GM19467 (cell line): ENCODE results near the gene AUTS2.

Source experiments
- ATAC-seq: cut with Tn5 transposase; IDR thresholded peaks from one replicate; pipeline ENCODE4 v1.9.1; 2021; ENCODE audit warnings: mild to moderate bottlenecking, moderate library complexity; ENCODE audit not compliant: unreplicated experiment

Gene AUTS2

DNA sequence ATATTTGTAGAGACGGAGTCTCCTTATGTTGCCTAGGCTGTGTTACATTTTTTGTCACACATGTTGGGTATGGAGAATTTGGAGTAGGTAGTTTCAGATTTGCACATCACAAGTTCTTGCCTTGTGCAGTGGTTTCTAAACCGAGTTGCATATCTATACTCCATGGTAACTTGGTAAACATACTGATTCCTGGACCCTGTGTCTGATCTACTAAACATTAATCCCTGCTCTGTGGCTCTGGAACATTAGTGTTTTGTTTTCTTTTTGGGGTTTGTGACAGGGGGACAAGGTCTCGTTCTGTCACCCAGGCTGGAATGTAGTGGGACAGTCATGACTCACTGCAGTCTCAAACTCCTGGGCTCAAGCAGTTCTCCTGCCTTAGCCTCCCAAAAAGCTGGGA, 24.7 kb downstream of the AUTS2 start:
- ATAC-seq, result no peak

DNA sequence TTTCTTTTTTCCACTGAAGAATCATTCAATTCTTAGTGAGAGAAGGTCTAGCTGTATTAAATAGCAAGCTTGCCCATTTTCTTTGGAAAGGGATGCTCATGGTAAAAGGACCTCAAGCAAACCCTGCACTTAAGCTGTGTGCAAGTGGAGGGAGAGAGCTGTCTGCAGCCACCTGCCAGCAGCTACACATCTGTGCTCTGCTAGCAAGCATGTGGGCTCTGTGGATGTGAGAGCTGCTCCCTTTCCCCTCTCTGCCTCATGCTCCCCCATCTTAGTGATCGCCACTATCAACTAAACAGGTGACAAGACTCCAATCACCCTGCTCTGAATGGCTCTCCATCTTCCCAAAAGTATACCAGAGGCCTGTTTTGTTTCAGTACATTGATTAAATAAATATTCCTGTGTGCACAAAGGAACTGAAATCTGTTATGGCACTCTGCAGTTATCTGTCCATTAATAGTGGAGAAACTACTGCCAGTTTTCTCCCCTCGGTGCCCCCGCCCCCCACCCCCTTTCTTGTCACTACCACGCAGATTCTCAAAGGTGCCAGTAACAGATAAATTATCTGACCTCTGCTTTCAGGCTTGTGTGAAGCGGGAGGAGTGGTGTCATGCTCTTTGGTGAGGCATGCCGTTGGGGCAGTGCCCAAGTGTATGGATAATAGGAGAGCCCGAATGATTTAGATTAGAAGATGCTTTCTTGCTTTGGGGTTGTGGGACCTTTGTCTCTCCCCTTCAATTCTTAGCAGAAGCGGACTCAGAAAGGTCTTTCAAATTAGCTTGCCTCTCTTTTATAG, 26.4 kb downstream of the AUTS2 start:
- ATAC-seq, result no peak

DNA sequence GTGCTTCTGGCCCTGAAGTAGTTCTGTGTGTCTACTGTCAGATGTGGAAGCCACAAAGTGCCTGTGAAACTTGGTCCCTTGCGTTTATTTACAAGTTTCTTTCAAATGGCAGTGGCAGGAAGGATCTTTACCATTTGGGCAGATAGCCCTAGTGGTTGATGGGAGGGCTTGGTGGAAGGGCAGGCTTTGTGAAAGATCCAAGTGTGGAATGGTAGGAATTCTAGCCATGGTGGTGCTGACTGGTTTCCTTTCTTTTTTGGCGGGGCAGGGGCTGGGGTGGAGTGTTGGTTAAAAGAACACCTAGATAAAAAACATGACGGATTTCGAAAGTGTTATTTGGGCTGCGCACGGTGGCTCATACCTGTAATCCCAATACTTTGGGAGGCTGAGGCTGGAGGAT, 27.0 kb downstream of the AUTS2 start:
- ATAC-seq, result no peak

DNA sequence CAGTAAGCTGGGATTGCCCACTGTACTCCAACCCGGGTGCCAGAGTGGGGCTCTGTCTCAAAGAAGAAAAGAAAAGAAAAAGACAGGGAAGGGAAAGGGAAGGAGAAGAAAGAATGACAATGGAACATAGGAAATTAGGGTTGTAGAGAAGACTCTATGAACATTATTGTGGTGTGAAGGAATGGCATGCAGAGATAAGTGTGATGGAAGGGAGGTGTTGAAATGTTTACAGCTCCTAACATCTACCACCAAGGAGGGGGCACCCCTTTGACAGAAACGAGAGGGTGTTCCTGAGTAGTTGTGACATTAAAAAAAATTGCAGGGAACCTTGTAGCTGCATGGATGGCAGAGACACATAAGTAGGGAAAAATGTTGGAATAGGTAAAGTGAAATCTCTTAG, 27.5 kb downstream of the AUTS2 start:
- no peak for ATAC-seq

DNA sequence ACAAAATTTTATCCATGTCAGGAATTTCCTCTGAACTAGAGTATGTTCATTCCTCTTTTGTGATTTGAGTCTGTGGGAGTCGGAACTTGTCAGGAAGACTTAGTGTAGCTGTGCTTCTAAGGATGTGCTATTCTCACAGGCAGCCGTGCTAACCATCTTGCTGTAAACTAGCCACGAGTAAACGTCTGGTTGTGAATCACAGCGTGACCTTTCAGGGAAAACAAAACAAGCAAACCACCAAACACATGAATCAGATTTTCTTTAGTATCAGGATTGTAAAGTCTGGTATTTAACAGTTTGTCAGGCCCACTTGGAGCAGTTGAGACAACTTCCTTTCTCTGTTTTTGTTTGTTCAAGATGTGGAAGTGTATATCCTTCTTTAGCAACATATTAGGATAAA, 32.0 kb downstream of the AUTS2 start:
- ATAC-seq, result no peak

DNA sequence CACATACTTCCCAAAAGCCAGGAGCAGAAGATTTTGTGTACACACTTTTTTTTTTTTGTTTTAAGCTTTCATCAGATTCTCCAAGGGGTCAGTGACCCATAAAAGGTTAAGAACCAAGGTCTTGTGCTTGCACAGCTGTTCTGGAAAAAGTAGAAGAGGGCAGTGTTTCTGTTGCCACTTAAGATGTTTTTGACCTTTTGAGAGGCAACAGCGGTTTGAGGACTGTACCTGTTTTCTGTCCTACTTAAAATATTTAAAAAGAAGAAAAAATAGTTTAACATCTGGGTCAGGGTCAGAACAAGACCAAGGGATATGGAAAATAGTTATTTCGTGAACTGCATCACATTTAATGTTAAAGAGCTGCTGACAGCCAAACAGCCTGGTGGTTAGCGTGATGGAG, 32.9 kb downstream of the AUTS2 start:
- no peak for ATAC-seq

DNA sequence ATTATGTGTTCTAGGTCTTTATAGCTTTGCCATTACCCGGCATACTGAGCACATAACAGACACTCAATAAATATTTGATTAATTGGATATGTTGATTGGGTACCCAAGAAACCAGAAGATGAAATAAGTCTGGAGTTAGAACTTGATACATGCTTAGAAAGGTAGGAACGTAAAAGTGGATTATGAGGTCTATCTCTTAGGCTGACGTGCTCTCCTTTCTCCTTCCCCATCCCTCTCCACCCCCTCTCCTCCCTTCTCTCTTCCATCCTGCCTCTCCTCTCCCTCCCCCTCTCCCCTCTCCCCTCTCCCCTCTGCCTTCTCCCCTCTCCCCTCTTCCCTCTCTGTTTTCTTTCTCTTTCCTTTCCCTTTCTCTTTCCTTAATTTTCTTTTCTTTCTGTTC, 34.0 kb downstream of the AUTS2 start:
- no peak for ATAC-seq

DNA sequence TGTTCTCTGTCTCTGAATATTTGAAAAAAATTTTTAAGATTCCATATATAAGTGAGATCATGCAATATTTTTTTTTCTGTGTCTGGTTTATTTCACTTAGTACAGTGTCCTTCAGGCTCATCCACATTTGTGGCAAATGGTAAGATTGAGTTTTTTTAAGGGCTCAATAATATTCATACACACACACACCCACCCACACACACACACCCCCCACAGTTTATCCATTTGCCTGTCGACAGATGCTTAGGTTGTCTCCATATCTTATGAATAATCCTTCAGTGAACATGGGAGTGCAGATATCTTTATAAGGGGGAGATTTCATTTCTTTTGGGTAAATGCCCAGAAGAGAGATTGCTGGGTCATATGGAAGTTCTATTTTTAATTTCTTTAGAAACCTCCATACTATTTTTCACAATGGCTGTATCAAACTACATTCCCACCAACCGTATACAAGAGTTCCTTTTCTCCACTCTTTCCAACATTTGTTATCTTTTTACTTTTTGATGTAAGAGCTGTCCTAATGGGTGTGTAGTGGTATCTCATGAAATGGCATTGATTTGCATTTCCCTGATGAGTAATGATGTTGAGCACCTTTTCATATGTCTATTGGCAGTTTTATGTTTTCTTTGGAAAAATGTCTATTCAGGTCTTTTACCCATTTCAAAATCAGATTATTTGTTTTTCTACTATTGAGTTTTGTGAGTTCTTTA, 35.0 kb downstream of the AUTS2 start:
- ATAC-seq, result no peak

DNA sequence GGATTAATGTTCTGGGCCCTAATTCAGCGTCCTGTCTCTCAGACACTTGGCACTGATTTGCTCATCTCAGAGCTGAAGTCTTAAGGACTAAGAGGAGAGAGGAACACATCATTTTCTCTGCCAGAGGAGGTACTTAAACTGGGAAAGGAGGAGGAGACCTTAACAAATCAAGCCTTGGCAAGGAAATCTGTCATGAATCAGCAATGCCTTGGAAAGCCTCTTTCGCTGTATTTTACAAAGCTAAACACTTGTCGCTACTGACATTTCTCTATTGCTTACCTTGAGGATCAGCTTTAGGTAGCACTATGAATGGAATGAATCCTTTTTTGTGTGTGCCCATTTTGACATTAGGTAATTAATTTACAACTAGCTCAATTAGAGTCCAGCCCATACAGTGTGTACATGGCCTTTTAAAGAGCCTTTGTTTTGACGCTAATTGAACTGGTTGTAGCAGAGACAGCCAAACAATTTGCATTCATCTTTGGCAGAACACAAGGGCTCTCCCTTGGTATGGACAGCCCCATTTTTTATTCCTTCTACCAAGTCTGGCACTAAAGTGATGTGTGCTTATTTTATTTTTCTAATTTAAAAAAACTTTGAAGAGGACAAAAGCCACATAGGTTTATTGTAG, 37.4 kb downstream of the AUTS2 start:
- no peak for ATAC-seq

DNA sequence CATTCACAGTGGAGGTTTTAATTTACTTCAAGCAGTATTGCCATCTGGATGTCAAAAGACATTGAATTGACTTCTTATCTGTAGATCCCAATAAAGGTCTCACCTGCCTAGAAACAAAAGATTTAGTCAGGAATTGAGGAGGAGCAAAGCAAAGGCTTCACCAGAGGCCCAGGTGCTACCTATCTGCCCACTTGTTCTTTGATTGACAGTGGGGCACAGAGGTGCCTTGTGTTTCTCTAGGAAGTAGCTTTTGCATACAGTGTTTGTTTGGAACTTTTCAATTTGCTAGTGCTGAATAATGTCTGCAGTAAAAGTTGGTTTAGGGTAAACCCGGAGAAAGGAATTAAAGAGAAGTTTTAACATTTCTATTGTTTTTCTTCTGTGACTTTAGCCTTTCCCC, 40.4 kb downstream of the AUTS2 start:
- ATAC-seq, result no peak

DNA sequence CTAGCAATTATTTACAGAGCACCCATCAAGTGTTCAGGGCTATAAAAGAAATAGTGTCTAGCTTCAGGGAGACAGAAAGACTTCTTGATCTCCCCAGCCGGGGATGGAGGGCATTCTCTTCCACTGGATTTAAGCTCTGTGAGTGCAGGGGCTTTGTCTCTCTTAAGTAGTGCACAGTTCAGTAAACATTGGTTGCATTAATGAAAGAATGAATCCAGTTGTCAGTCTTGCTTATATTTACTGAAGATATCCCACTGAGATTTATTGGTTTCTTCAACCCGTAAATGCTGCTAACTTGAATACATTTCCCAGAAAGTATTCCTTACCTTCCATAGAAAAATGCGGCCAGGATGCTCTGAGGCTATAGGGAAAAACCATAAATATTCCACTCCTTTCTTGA, 41.9 kb downstream of the AUTS2 start:
- no peak for ATAC-seq

DNA sequence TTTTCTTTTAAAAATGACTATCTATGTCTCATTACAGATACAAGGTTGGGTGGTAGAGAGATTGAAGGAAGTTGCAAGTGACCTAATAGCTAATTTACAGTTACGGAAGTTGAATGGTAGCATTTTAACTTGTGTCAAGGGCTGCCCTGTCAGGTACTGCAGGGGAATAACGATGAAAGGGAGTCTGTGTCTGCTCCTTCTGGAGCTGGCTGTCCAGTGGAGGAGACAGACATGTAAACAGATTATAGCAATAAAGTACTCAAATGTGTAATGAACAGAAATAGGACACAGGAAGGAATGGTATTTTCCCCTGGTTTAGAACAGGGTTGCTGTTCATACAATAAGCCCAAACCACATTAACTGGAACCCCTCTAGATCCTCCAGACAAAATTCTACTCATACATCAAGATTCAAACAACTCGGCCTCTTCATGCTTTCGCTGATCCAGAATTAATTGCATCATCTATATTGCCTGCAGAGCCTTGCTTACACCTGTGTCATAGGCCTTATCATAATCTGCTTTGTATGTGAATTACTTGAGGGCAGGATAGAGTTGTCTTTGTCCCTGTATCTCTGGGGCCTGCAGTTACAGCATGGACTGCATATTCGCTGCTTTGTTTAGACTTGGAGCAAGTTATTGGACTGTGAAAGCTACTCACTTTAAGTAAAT, 42.8 kb downstream of the AUTS2 start:
- no peak for ATAC-seq

DNA sequence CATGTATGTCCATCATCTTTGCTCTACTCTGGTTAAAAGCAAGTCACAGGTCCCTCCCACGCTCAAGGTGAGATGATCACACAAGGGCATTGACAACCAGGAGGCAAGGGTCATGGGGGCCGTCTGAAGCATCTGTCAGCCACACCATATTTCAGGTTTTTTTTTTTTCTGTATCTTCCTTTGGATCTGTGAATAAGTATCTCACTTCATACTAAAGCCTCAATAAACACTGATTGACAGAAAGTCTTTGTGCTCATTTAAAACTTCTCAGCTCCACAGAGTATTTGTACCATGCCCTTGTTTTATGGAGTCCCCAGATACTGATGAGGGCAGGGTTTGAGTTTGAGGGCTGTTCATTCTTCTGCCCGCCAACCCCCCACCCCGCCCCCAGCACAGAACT, 45.0 kb downstream of the AUTS2 start:
- no peak for ATAC-seq

DNA sequence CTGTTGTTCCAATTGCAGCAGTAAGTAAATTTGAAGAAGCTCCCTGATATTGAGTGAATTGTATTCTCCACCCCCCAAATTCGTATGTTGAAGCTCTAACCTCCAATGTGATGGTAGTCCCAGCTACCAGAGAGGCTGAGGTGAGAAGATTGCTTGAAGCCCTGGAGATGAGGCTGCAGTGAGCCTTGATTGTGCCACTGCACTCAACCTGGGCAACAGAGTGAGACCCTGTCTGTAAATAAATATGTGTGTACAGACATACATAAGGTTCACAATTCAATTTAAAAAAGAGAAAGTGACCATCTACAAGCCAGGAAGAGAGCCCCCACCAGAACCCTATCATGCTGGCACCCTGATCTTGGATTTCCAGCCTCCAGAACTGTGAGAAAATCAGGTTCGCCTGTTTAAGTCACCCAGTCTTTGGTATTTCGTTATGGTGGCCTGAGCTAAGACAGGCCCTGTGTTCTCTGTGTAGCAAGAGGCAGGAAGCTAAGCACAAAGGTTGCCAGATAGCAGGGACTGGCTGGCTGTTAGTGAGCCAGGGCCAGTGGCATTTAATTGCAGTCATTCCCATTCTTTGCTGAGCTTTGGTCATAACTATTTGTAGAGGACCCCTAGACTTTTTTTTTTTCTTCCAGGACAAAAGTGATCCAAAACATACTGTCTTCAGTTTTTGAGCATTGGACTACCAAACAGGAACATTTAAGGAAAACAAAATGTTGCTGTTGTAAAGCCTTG, 45.6 kb downstream of the AUTS2 start:
- no peak for ATAC-seq

DNA sequence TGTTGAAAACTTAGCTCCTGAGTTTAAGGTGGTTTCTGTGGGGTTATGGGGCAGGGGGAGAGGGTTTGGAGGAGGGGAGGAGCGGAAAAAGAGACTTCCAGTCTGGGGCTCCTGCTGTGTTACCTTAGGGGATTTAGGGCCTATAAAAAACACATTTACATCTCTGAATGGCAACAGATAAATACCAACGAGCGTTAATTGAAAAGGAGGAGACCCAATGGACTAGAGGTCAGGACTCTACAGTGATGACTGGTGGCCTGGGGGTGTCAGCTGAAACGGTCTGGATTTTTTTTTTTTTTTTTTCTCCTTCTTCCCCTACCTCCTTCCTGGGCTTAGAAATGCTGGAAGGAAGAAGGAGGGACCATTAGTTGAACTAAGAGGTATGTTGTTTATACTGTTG, 47.4 kb downstream of the AUTS2 start:
- no peak for ATAC-seq

DNA sequence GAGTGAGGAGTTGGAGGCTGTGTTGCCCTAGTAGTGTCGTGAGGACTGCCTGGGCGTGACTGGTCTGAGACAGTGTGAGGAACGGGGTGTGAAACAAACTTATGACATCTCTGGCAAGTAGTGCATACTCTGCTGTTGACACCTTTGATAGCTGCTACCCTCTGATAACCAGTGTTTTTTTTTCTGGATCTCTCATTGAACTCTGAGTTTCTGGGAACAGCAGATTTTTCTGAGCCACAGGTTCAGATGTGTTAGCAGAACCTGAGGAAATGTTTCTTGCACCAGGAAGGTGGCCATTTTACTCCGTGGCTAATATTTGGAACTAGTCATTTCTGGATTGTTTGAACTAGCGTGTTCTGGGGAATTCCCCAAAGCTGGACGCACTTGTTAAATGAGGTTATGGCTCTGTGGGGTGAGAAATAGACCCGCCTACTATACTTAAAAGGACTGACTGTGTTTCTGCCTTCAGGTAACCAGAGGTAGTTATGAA, 52.9 kb downstream of the AUTS2 start:
- peak; percentile 53 for ATAC-seq

DNA sequence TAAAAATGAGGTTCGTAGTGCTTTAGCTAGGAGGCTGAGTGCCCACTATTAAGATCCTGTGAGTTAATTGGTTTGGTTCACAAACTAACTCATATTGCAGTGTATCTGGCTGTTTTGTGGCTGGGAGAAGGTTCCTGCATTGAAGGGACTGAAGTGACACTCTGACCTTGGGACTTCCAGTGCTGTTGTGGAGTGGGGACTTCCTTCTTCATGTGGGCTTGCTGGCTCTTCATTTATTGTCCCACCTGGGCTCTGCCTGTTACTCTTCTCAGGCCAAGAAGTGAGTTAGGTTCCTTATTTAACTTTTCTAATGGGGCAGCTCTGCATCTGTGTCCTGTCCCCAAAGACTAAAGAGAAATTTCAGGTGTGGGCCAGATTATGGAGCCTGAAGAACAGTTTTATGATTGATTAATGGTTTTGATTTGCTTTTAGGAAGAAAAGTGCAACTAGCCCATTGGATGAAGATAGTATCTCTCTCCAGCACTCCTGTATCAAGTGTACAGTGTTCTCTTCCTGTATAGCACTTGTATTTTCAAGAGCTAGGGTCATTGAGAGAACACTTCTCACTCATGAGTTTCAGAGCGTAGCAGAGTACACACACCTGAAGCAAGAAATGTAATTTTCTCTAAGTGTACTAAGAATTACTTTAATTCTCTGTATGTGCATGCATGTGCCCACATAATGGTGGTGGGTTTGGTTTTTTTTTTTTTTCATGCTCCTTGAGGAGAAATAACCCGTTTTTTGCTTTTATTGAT, 54.8 kb downstream of the AUTS2 start:
- ATAC-seq, result no peak

DNA sequence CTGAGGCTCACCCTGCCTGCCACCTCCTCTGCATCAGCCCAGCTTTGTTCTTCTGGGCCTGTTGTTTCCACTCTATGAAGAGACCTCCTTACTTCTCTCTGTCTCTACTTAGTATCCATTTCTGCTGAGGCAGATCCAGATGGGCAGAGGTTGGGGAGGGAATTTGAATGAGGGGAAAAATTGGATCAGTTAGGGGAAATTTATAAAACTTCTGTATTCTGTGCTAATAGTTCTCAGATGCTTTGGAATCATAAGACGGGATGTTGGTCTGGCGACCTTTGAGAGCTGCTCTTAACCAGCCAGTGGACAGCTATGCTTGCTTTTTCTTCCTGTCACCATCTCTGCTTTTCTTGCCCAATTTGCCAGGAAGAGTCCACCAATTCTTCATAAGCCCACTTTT, 55.5 kb downstream of the AUTS2 start:
- ATAC-seq, result no peak

DNA sequence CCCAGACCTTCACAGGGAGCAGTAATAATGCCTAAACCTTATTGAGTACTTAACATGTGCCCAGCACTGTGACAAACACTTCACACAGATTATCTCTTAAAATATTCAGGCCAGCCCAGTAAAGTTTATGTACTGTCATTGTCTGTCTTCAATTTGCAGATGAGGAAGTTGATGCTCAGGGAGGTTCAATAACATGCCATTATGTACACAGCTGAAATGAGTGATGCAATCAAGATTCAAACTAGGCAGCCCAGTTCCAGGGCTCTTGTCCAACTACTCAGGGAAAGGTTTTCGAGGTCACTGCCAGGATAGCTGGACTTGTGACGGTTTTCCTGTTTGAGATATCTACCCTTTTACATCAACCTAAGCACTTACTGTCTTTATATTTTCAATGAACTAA, 56.1 kb downstream of the AUTS2 start:
- no peak for ATAC-seq
